ENCODE data around the gene JADE2. TPM values are rescaled to one million over a fixed set of nuclear protein-coding genes. Genes with fewer than 3 reads are reported as not detected.

Gene JADE2
- total RNA-seq, 6 donors from 2014 or later, result 51.5 to 102 (median 69.5) TPM

- H3K4me1 ChIP-seq, result peaks cover 8 to 40% (median 27%) of the 10 kb centered on the region in 4 donors
- ATAC-seq (ENCODE audit: low FRiP score in 2 of 2) (no peak), DNase-seq (peak in 1 of 2 donors; percentile 20)
- peak overlapping the region in 2 of 4 donors; percentile 32 to 57 for H3K27ac ChIP-seq
- no peaks in the 10 kb centered on the region for H3K9me3 ChIP-seq
- WGBS, 2 donors, result 57 to 71% methylated on average over 7 to 8 of the region's 8 CpGs
- peaks cover 15 to 54% (median 33%) of the 10 kb centered on the region in 4 donors for H3K36me3 ChIP-seq
- no peak overlapping the region for H3K4me3 ChIP-seq
- TF ChIP-seq CTCF (IDR thresholded peaks at IDR 0.05) (no peak), EP300 (IDR thresholded peaks at IDR 0.05) (no peak), POLR2AphosphoS5 (IDR thresholded peaks at IDR 0.05) (no peak), POLR2A (IDR thresholded peaks at IDR 0.05) (no peak)
- H3K27me3 ChIP-seq, result no peaks in the 10 kb centered on the region
These were observed 55.9 kb downstream of the JADE2 start for GRCh38 chr5:134581241-134581981.

GRCh38 chr5:134582281-134582680 is 56.8 kb downstream of the JADE2 start:
- ATAC-seq (ENCODE audit: low FRiP score in 2 of 2) (no peak), DNase-seq (peak in 1 of 2 donors; percentile 12)
- Histone ChIP-seq H3K36me3 (peaks cover 15 to 45% (median 26%) of the 10 kb centered on the region in 4 donors), H3K4me1 (peaks cover 13 to 37% (median 29%) of the 10 kb centered on the region in 4 donors), H3K4me3 (no peak overlapping the region), H3K27me3 (no peaks in the 10 kb centered on the region), H3K27ac (peak overlapping the region in 1 of 4 donors; percentile 57), H3K9me3 (no peaks in the 10 kb centered on the region)
- TF ChIP-seq EP300 (IDR thresholded peaks at IDR 0.05) (no peak), POLR2A (IDR thresholded peaks at IDR 0.05) (no peak), CTCF (IDR thresholded peaks at IDR 0.05) (no peak), POLR2AphosphoS5 (IDR thresholded peaks at IDR 0.05) (no peak)
- WGBS, 2 donors, result 88 to 92% methylated on average over 5 of the region's 5 CpGs

- peaks cover 13 to 31% (median 22%) of the 10 kb centered on the region in 4 donors for H3K4me1 ChIP-seq
- ATAC-seq (ENCODE audit: low FRiP score in 2 of 2), result no peak
- DNase-seq, result peak in 1 of 2 donors; percentile 14
- no peaks in the 10 kb centered on the region for H3K27me3 ChIP-seq
- WGBS, 2 donors, result 92% methylated on average over 9 to 10 of the region's 10 CpGs
- H3K4me3 ChIP-seq, result no peak overlapping the region
- H3K9me3 ChIP-seq, result no peaks in the 10 kb centered on the region
- peaks cover 15 to 39% (median 21%) of the 10 kb centered on the region in 4 donors for H3K36me3 ChIP-seq
- H3K27ac ChIP-seq, result no peak overlapping the region
- TF ChIP-seq POLR2A (IDR thresholded peaks at IDR 0.05) (no peak), EP300 (IDR thresholded peaks at IDR 0.05) (no peak), CTCF (IDR thresholded peaks at IDR 0.05) (no peak), POLR2AphosphoS5 (IDR thresholded peaks at IDR 0.05) (no peak)
These were observed 57.5 kb downstream of the JADE2 start for GRCh38 chr5:134582941-134583340.

- WGBS, 2 donors, result 67 to 79% methylated on average over 2 of the region's 2 CpGs
- Histone ChIP-seq H3K27ac (no peak overlapping the region), H3K36me3 (peaks cover 11 to 30% (median 15%) of the 10 kb centered on the region in 4 donors), H3K4me1 (peaks cover 13 to 30% (median 21%) of the 10 kb centered on the region in 4 donors), H3K9me3 (no peaks in the 10 kb centered on the region), H3K27me3 (no peaks in the 10 kb centered on the region), H3K4me3 (no peak overlapping the region)
- no peak for ATAC-seq (ENCODE audit: low FRiP score in 2 of 2)
- TF ChIP-seq EP300 (IDR thresholded peaks at IDR 0.05) (no peak), CTCF (IDR thresholded peaks at IDR 0.05) (no peak), POLR2AphosphoS5 (IDR thresholded peaks at IDR 0.05) (no peak), POLR2A (IDR thresholded peaks at IDR 0.05) (no peak)
- DNase-seq, result peak in 1 of 2 donors; percentile 3
These were observed 58.3 kb downstream of the JADE2 start for GRCh38 chr5:134583766-134584165.

Measured in upper lobe of left lung (tissue), 6 donors.